SK-N-SH treated with all-trans-retinoic acid at 6 μM for 48 hours (cell line): Measurements from ENCODE around the gene NAALADL2.

Source experiments
- ATAC-seq: fragments of 200-7000 bp; cut with Tn5 transposase; 3 replicates; pipeline ENCODE4 v1.9.1; 2020; ENCODE audit warnings: mild to moderate bottlenecking, moderate library complexity
- ARNTL ChIP-seq: fragments of 450-650 bp; formaldehyde crosslinking; IDR thresholded peaks from 2 replicates; pipeline ENCODE4 v1.5.0; 2020; ENCODE audit warnings: low read depth, mild to moderate bottlenecking, moderate library complexity, borderline replicate concordance
- BACH2 ChIP-seq: fragments of 250-450 bp; sonication (Bioruptor Pico); IDR thresholded peaks from 2 replicates; pipeline ENCODE4 v1.9.0; 2021; ENCODE audit warnings: mild to moderate bottlenecking, borderline replicate concordance
- CREB5 ChIP-seq: fragments of 250-450 bp; sonication (Bioruptor Pico); IDR thresholded peaks from 2 replicates; pipeline ENCODE4 v1.5.1; 2020; ENCODE audit warnings: low read depth, mild to moderate bottlenecking, moderate library complexity
- CSRNP3 ChIP-seq: fragments of 250-450 bp; sonication (Bioruptor Pico); IDR thresholded peaks from 2 replicates; pipeline ENCODE4 v1.5.1; 2021; ENCODE audit warnings: mild to moderate bottlenecking, moderate library complexity
- ESRRG ChIP-seq: fragments of 250-450 bp; sonication (Bioruptor Pico); IDR thresholded peaks from 2 replicates; pipeline ENCODE4 v1.6.1; 2021; ENCODE audit warnings: mild to moderate bottlenecking
- GLIS3 ChIP-seq: fragments of 250-450 bp; sonication (Bioruptor Pico); IDR thresholded peaks from 2 replicates; pipeline ENCODE4 v1.5.0; 2020; ENCODE audit warnings: mild to moderate bottlenecking, moderate library complexity
- ISL1 ChIP-seq: fragments of 250-450 bp; sonication (Bioruptor Pico); IDR thresholded peaks from 2 replicates; pipeline ENCODE4 v2.1.2; 2022; ENCODE audit warnings: mild to moderate bottlenecking, moderate library complexity
- OSR1 ChIP-seq: fragments of 250-450 bp; sonication (Bioruptor Pico); IDR thresholded peaks from 2 replicates; pipeline ENCODE4 v1.8.0; 2022; ENCODE audit warnings: moderate library complexity, mild to moderate bottlenecking, inconsistent platforms
- PATZ1 ChIP-seq: fragments of 250-450 bp; sonication (Bioruptor Pico); IDR thresholded peaks from 2 replicates; pipeline ENCODE4 v1.8.0; 2020; ENCODE audit warnings: mild to moderate bottlenecking, moderate library complexity, borderline replicate concordance
- PPARA ChIP-seq: fragments of 250-450 bp; sonication (Bioruptor Pico); IDR thresholded peaks from 2 replicates; pipeline ENCODE4 v1.5.0; 2020; ENCODE audit warnings: mild to moderate bottlenecking, borderline replicate concordance
- RARB ChIP-seq: fragments of 250-450 bp; sonication (Bioruptor Pico); IDR thresholded peaks from 2 replicates; pipeline ENCODE4 v1.8.0; 2021; ENCODE audit warnings: mild to moderate bottlenecking, moderate library complexity
- SNAI2 ChIP-seq: fragments of 250-450 bp; sonication (Bioruptor Pico); IDR thresholded peaks from 2 replicates; pipeline ENCODE4 v1.5.0; 2020; ENCODE audit warnings: mild to moderate bottlenecking, moderate library complexity
- TCF4 ChIP-seq: fragments of 250-450 bp; sonication (Bioruptor Pico); IDR thresholded peaks from 2 replicates; pipeline ENCODE4 v1.8.0; 2021; ENCODE audit warnings: mild to moderate bottlenecking, moderate library complexity, borderline replicate concordance
- TOX ChIP-seq: fragments of 250-450 bp; sonication (Bioruptor Pico); IDR thresholded peaks from 2 replicates; pipeline ENCODE4 v1.8.0; 2021; ENCODE audit warnings: mild to moderate bottlenecking, moderate library complexity, borderline replicate concordance
- ZFP30 ChIP-seq: fragments of 450-650 bp; formaldehyde crosslinking; IDR thresholded peaks from 2 replicates; pipeline ENCODE4 v1.5.0; 2022; ENCODE audit warnings: mild to moderate bottlenecking, moderate library complexity
- ZNF565 ChIP-seq: fragments of 450-650 bp; formaldehyde crosslinking; conservative IDR thresholded peaks from 2 replicates; pipeline ENCODE4 v1.5.0; 2020; ENCODE audit warnings: low read depth, mild to moderate bottlenecking, moderate library complexity
- ZNF70 ChIP-seq: fragments of 450-650 bp; formaldehyde crosslinking; IDR thresholded peaks from 2 replicates; pipeline ENCODE4 v1.5.0; 2020; ENCODE audit warnings: mild to moderate bottlenecking, moderate library complexity
- ZNF8 ChIP-seq: fragments of 450-650 bp; formaldehyde crosslinking; IDR thresholded peaks from 2 replicates; pipeline ENCODE4 v1.5.0; 2020; ENCODE audit warnings: mild to moderate bottlenecking, moderate library complexity
- TF ChIP-seq, protein P1 (sequence below): fragments of 250-450 bp; sonication (Bioruptor Pico); IDR thresholded peaks from 2 replicates; pipeline ENCODE4 v1.5.0; 2020; ENCODE audit warnings: mild to moderate bottlenecking, moderate library complexity

The NAALADL2 gene

DNA sequence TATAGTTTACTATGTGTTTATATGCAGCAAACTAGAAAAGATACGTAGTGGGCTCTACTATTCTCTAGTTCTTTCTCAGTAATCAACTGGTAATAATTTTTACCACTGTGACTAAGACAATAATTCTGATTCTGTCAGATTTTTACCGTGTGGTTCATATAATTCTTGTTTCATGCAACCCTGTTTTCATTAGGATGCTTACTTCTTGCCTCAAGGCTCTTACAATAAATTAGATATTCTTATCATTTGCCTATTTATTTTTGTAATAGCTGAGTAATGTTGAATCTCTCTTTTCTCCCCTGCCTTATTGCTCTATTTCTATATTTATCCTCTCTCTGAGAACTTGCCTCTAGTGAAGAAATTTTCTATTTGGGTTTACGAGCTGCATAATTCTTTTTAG is 524.7 kb downstream of the NAALADL2 start:
- ATAC-seq, result no peak
- TF ChIP-seq OSR1 (no peak), ZNF70 (CRISPR knock-in tag) (no peak), CSRNP3 (CRISPR knock-in tag) (no peak), CREB5 (no peak), TOX (CRISPR knock-in tag) (no peak), ZFP30 (CRISPR knock-in tag) (no peak), SNAI2 (no peak), ESRRG (CRISPR knock-in tag) (no peak), TCF4 (CRISPR knock-in tag) (no peak)

DNA sequence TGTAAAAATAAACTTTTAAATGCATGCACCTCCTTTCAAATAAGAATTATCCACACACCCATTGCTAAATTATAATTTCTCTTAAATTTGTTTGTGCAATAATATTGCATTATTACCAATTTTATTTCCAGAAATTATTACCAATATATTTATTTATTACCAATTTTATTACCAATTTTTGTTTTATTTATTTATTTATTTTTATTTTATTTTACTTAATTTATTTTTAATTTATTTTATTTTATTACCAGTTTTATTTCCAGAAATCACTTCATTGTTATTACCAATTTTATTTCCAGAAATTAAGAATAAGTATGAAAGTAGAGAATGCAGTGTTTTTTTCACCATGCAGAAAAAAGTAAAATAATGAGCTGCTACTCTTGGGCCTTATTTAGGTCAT is 525.4 kb downstream of the NAALADL2 start:
- no peak for ATAC-seq
- TF ChIP-seq GLIS3 (CRISPR knock-in tag), result no peak
- no peak for TF ChIP-seq BACH2 (CRISPR knock-in tag)
- TF ChIP-seq ZNF565, result no peak
- TF ChIP-seq OSR1, result no peak
- TF ChIP-seq ZNF70 (CRISPR knock-in tag), result no peak
- no peak for TF ChIP-seq RARB (CRISPR knock-in tag)
- TF ChIP-seq TCF4 (CRISPR knock-in tag), result no peak
- no peak for TF ChIP-seq CSRNP3 (CRISPR knock-in tag)
- TF ChIP-seq ESRRG (CRISPR knock-in tag), result no peak
- no peak for TF ChIP-seq ARNTL (CRISPR knock-in tag)
- no peak for TF ChIP-seq ZFP30 (CRISPR knock-in tag)
- TF ChIP-seq PATZ1 (CRISPR knock-in tag), result no peak
- no peak for TF ChIP-seq ISL1
- TF ChIP-seq, protein P1, sequence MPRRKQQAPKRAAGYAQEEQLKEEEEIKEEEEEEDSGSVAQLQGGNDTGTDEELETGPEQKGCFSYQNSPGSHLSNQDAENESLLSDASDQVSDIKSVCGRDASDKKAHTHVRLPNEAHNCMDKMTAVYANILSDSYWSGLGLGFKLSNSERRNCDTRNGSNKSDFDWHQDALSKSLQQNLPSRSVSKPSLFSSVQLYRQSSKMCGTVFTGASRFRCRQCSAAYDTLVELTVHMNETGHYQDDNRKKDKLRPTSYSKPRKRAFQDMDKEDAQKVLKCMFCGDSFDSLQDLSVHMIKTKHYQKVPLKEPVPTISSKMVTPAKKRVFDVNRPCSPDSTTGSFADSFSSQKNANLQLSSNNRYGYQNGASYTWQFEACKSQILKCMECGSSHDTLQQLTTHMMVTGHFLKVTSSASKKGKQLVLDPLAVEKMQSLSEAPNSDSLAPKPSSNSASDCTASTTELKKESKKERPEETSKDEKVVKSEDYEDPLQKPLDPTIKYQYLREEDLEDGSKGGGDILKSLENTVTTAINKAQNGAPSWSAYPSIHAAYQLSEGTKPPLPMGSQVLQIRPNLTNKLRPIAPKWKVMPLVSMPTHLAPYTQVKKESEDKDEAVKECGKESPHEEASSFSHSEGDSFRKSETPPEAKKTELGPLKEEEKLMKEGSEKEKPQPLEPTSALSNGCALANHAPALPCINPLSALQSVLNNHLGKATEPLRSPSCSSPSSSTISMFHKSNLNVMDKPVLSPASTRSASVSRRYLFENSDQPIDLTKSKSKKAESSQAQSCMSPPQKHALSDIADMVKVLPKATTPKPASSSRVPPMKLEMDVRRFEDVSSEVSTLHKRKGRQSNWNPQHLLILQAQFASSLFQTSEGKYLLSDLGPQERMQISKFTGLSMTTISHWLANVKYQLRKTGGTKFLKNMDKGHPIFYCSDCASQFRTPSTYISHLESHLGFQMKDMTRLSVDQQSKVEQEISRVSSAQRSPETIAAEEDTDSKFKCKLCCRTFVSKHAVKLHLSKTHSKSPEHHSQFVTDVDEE (CRISPR knock-in tag), result no peak

- TF ChIP-seq ISL1 (peak; percentile 62; the same call in 1 of the 2 replicates), PATZ1 (CRISPR knock-in tag) (no peak), ZNF8 (CRISPR knock-in tag) (no peak), PPARA (CRISPR knock-in tag) (no peak)
- TF ChIP-seq, protein P1 (CRISPR knock-in tag), result no peak
- peak; percentile 96 for ATAC-seq
Measured at GRCh38 chr3:175386630-175387029, 527.5 kb downstream of the NAALADL2 start.
